Calu3 (cell line): ENCODE data around the gene C19orf47. TPM values are rescaled to one million over a fixed set of nuclear protein-coding genes. Genes with fewer than 3 reads are reported as not detected.

Source experiments
- Bru-seq: library from RNA; stranded (reverse); fragments of 400-500 nt; gene quantifications from one replicate; lab custom pipeline; 2021; lab: Mats Ljungman, UMichigan
- BruChase-seq, 2 experiments: library from RNA; stranded (reverse); fragments of 400-500 nt; gene quantifications; one replicate each; lab custom pipeline; 2021; lab: Mats Ljungman, UMichigan
- BruUV-seq: library from RNA; stranded (reverse); fragments of 400-500 nt; replicated peaks from 2 replicates; lab custom pipeline; 2021; lab: Mats Ljungman, UMichigan
- CTCF ChIA-PET: fragments of 300-600 bp; sonication (Branson Sonifier 250); formaldehyde crosslinking; loops from one replicate; lab custom pipeline; 2022; ENCODE audit warnings: antibody characterized with exemption; lab: Charles Lee
- DNase-seq: peaks from one replicate; pipeline ENCODE4 v3.0.0; 2022
- H3K27ac Mint-ChIP-seq: one replicate; pipeline ENCODE4 v1.8.0; 2022; ENCODE audit warnings: mixed read lengths; ENCODE audit not compliant: unreplicated experiment
- H3K27me3 Mint-ChIP-seq: one replicate; pipeline ENCODE4 v1.8.0; 2022; ENCODE audit warnings: mixed read lengths; ENCODE audit not compliant: unreplicated experiment
- H3K36me3 Mint-ChIP-seq: one replicate; pipeline ENCODE4 v1.8.0; 2022; ENCODE audit warnings: mild to moderate bottlenecking, moderate library complexity, mixed read lengths; ENCODE audit not compliant: insufficient read depth, unreplicated experiment
- H3K4me1 Mint-ChIP-seq: one replicate; pipeline ENCODE4 v1.8.0; 2022; ENCODE audit warnings: mild to moderate bottlenecking, low read depth, mixed read lengths; ENCODE audit not compliant: unreplicated experiment
- H3K4me3 Mint-ChIP-seq: one replicate; pipeline ENCODE4 v1.8.0; 2022; ENCODE audit warnings: mild to moderate bottlenecking, low read depth, moderate library complexity, mixed read lengths; ENCODE audit not compliant: unreplicated experiment
- H3K9me3 Mint-ChIP-seq: one replicate; pipeline ENCODE4 v1.8.0; 2022; ENCODE audit warnings: low read depth, mixed read lengths; ENCODE audit not compliant: unreplicated experiment
- CTCF ChIP-seq: fragments of 200-600 bp; IDR thresholded peaks from one replicate; pipeline ENCODE4 v1.8.0; 2022; ENCODE audit warnings: antibody characterized with exemption; ENCODE audit not compliant: unreplicated experiment
- intact Hi-C: fragments of 100-400 bp; cut with micrococcal nuclease; formaldehyde crosslinking; loops from one replicate; pipeline ENCODE4 v1.10.0; 2022; ENCODE audit not compliant: unreplicated experiment
- long read RNA-seq: library from polyadenylated mRNA; stranded (forward); transcript quantifications from one replicate; pipeline ENCODE4 v2.0.0, GENCODE V29; 2022
- total RNA-seq: library from RNA; stranded (reverse); gene quantifications from 2 replicates; pipeline ENCODE4 v1.2.3, GENCODE V29; 2022

The C19orf47 gene
- total RNA-seq (19.3 and 22.7 TPM in 2 replicates), Bru-seq, nascent RNA (percentile 60 among the genes with signal in this experiment), BruChase-seq, experiment 1, labeled RNA remaining after a 6-hour chase (percentile 63 among the genes with signal in this experiment), BruChase-seq, experiment 2, labeled RNA remaining after a 2-hour chase (percentile 64 among the genes with signal in this experiment)
- long read RNA-seq, partial matches to known transcripts = 1 of 6 reads
- long read RNA-seq, other reads (novel, unspliced or antisense) = 3 of 6 reads

- Mint-ChIP-seq H3K4me3 (peak within 1 kb of the TSS; percentile 89), H3K4me1 (no peaks in the 10 kb centered on the region), H3K27me3 (no peaks in the 10 kb centered on the region), H3K36me3 (peaks cover 30% of the 10 kb centered on the region), H3K27ac (peak within 1 kb of the TSS; percentile 85), H3K9me3 (no peaks in the 10 kb centered on the region)
- TF ChIP-seq CTCF = no peak
- intact Hi-C loops = no loop called here
- DNase-seq = peak; percentile 100
- no TSS peak for BruUV-seq
- CTCF ChIA-PET = interaction anchor here (0.6 to 1.0 kb wide), 6 partner anchors 23 to 1687 kb away, joined by 3 to 6 read pairs (median 4); partner anchors contain the start of gene ACTMAP
Observed at GRCh38 chr19:40348125-40348913, at the start of gene C19orf47, which contains the start of gene PLD3. C19orf47 (minus strand) TSS chr19:40348397; CDS start chr19:40341857, 6,540 bp downstream. PLD3 (plus strand) TSS chr19:40348695; CDS start chr19:40366484, 17,789 bp downstream.

GRCh38 chr19:40397568-40397906 is 49.3 kb upstream of the C19orf47 start:
- no peak for TF ChIP-seq CTCF
- peaks cover 22% of the 10 kb centered on the region for H3K4me1 Mint-ChIP-seq
- H3K27me3 Mint-ChIP-seq = peaks cover 15% of the 10 kb centered on the region
- H3K4me3 Mint-ChIP-seq = no peak overlapping the region
- no peaks in the 10 kb centered on the region for H3K9me3 Mint-ChIP-seq
- DNase-seq = no peak
- H3K36me3 Mint-ChIP-seq = peaks cover 12% of the 10 kb centered on the region
- CTCF ChIA-PET = no interaction called here
- intact Hi-C loops = no loop called here
- no peak overlapping the region for H3K27ac Mint-ChIP-seq
- no TSS peak for BruUV-seq

GRCh38 chr19:40396886-40397567 is 48.8 kb upstream of the C19orf47 start:
- CTCF ChIA-PET = interaction anchor here (1.1 kb wide), 1 partner anchor 16 kb away, joined by 3 read pairs; no protein-coding TSS in a partner anchor
- no peak for TF ChIP-seq CTCF
- Mint-ChIP-seq H3K9me3 (no peaks in the 10 kb centered on the region), H3K4me3 (no peak overlapping the region), H3K4me1 (peaks cover 27% of the 10 kb centered on the region), H3K27ac (no peak overlapping the region), H3K36me3 (peaks cover 16% of the 10 kb centered on the region), H3K27me3 (peaks cover 15% of the 10 kb centered on the region)
- no peak for DNase-seq
- no TSS peak for BruUV-seq
- intact Hi-C loops = no loop called here

- peaks cover 15% of the 10 kb centered on the region for H3K27me3 Mint-ChIP-seq
- H3K27ac Mint-ChIP-seq = no peak overlapping the region
- BruUV-seq = no TSS peak
- H3K36me3 Mint-ChIP-seq = peaks cover 23% of the 10 kb centered on the region
- H3K4me3 Mint-ChIP-seq = no peak overlapping the region
- no peaks in the 10 kb centered on the region for H3K9me3 Mint-ChIP-seq
- CTCF ChIA-PET = interaction anchor here (0.9 kb wide), 1 partner anchor 9 kb away, joined by 6 read pairs; no protein-coding TSS in a partner anchor
- intact Hi-C loops = no loop called here
- peaks cover 35% of the 10 kb centered on the region for H3K4me1 Mint-ChIP-seq
- no peak for DNase-seq
- TF ChIP-seq CTCF = no peak
Observed at GRCh38 chr19:40395956-40396355, 47.8 kb upstream of the C19orf47 start.
